Activated naive CD8-positive, alpha-beta T cell treated with anti-CD3 and anti-CD28 coated beads, Interleukin-2, amount 10 ng/mL, durations not matched to agents 7 days and 5 days (primary cell): ENCODE measurements around the gene KIF17. TPM values are rescaled to one million over a fixed set of nuclear protein-coding genes. Genes with fewer than 3 reads are reported as not detected.
"Not testable (repeated sequence)": the region's sequence is repeated elsewhere in the genome, so short reads cannot be mapped to it uniquely, and the experiment has no call there.

Experiments
- ATAC-seq: fragments of 150-1000 bp; cut with Tn5 transposase; one replicate; pipeline ENCODE4 v1.10.0; 2021; ENCODE audit warnings: low read depth, moderate library complexity
- POLR2A ChIA-PET: fragments of 350-600 bp; sonication (Branson Sonifier 250); formaldehyde crosslinking; loops from one replicate; lab custom pipeline; 2021; ENCODE audit warnings: antibody characterized with exemption; lab: Charles Lee
- DNase-seq: peaks from one replicate; pipeline ENCODE4 v3.0.0; 2021
- H3K27ac Mint-ChIP-seq: one replicate; pipeline ENCODE4 v1.8.0; 2022; ENCODE audit warnings: mild to moderate bottlenecking, mixed read lengths
- H3K27me3 Mint-ChIP-seq: one replicate; pipeline ENCODE4 v1.8.0; 2022; ENCODE audit warnings: mild to moderate bottlenecking, moderate library complexity, mixed read lengths
- H3K36me3 Mint-ChIP-seq: one replicate; pipeline ENCODE4 v1.8.0; 2021; ENCODE audit warnings: mild to moderate bottlenecking, mixed read lengths
- H3K4me1 Mint-ChIP-seq: one replicate; pipeline ENCODE4 v1.8.0; 2021; ENCODE audit warnings: mixed read lengths
- H3K4me3 Mint-ChIP-seq: one replicate; pipeline ENCODE4 v1.8.0; 2022; ENCODE audit warnings: mild to moderate bottlenecking, moderate library complexity, mixed read lengths
- H3K9me3 Mint-ChIP-seq: one replicate; pipeline ENCODE4 v1.8.0; 2021; ENCODE audit warnings: mixed read lengths
- total RNA-seq, 2 experiments: library from RNA; stranded (reverse); gene quantifications; one replicate each; pipeline ENCODE4 v1.2.3, GENCODE V29; 2021

Gene KIF17
- total RNA-seq, 2 experiments from 2014 or later: not detected

GRCh38 chr1:20724364-20725188 is 6.8 kb upstream of the KIF17 start:
- peak; percentile 24 for DNase-seq
- no peak overlapping the region for H3K27ac Mint-ChIP-seq
- H3K36me3 Mint-ChIP-seq: no peaks in the 10 kb centered on the region
- ATAC-seq: no peak
- POLR2A ChIA-PET: no interaction called here
- no peaks in the 10 kb centered on the region for H3K9me3 Mint-ChIP-seq
- peaks cover 2% of the 10 kb centered on the region for H3K4me1 Mint-ChIP-seq
- H3K4me3 Mint-ChIP-seq: no peak overlapping the region
- peaks cover 16% of the 10 kb centered on the region for H3K27me3 Mint-ChIP-seq

DNA sequence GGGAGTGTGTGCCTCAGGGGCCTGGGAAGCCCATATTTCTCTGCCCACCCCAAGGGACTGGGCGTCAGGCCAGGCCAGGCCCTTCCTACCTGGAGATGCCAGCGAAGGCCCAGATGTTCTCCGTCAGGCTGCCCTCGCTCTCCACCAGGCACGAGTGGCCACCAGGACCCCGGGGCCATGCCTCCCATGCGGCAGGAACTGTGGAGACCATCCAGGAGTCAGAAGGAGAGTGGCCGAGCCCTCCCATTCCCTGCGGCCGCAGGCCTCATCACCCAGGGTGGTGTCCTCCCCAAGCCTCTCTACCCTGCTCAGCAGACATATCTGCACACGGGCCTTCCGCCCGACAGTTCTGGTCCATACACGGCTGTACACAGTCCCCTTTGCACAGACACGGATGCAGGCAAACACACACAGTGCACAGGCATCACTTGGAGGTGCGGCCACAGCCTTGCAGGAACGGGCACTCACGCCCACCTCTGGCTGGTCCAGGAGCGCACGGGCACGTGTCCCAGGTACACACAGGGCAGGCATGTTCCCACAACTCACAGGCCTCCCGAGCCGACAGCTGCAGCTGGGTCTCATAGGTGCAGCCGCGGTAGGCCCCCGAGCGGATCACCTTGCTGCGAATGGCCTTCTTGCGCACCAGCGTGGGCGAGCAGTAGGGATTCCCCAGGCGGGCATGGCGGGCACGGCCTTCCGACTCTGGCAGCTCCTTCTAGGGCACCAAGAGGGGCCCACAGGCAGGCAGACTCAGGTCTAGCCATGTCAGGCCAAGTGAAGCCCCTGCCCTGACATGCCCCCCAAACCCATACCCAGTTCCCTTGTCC is 5.9 kb upstream of the KIF17 start:
- ATAC-seq (no peak), DNase-seq (peak; percentile 25)
- POLR2A ChIA-PET: no interaction called here
- Mint-ChIP-seq H3K4me1 (peaks cover 3% of the 10 kb centered on the region), H3K27ac (no peak overlapping the region), H3K27me3 (peaks cover 19% of the 10 kb centered on the region), H3K9me3 (no peaks in the 10 kb centered on the region), H3K36me3 (no peaks in the 10 kb centered on the region), H3K4me3 (no peak overlapping the region)

DNA sequence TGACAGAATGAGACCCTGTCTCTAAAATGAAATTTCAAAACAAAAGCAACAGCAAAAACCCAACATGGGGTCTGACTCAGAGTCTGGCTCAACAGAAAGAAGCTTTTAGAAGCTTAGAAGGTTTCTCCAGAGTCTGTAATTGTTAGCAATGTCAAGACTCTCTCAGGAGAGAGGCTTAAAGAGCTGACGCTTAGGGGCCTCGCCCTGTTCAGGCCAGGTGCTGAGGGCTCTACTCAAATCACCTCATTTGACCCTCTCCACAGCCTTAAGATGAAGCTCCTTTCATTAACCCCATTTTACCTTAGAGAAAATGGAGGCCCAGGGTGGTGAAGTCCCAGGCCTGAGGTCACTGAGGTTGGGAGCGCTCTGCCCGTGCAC is 5.3 kb upstream of the KIF17 start:
- Mint-ChIP-seq H3K9me3 (no peaks in the 10 kb centered on the region), H3K4me3 (no peak overlapping the region), H3K4me1 (peaks cover 2% of the 10 kb centered on the region), H3K36me3 (no peaks in the 10 kb centered on the region), H3K27me3 (peaks cover 20% of the 10 kb centered on the region), H3K27ac (no peak overlapping the region)
- ATAC-seq: no peak
- DNase-seq: no peak
- POLR2A ChIA-PET: no interaction called here

- POLR2A ChIA-PET: no interaction called here
- ATAC-seq: no peak
- H3K4me3 Mint-ChIP-seq: no peak overlapping the region
- peak; percentile 18 for DNase-seq
- H3K27ac Mint-ChIP-seq: no peak overlapping the region
- H3K4me1 Mint-ChIP-seq: peaks cover 4% of the 10 kb centered on the region
- H3K36me3 Mint-ChIP-seq: no peaks in the 10 kb centered on the region
- no peaks in the 10 kb centered on the region for H3K9me3 Mint-ChIP-seq
- H3K27me3 Mint-ChIP-seq: peaks cover 29% of the 10 kb centered on the region
Measured at GRCh38 chr1:20721117-20722061, 3.6 kb upstream of the KIF17 start.

DNA sequence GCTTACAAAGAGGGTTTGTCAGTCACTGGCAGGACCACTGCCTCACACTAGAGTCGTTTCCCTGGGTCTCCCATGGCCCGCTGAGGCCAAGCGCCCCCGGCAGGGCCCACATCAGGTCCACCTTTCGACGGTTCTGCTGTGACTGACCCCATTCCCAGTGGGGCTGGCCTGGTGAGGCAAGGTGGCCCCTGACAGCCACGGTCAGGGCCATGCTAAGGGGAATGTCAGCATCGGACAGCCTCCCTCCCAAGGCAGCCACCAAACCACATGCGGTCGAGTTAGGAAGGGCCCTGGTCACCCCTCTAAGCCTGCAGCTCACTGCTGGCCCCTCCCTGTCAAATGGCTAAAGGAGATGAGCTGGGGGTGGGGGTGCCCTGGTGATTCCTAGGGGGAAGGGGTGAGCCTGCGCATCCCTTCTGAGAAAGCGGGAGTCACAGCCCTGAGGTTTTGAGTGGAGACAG is 2.9 kb upstream of the KIF17 start:
- H3K4me3 Mint-ChIP-seq: no peak overlapping the region
- H3K9me3 Mint-ChIP-seq: no peaks in the 10 kb centered on the region
- no peak for ATAC-seq
- H3K4me1 Mint-ChIP-seq: peaks cover 4% of the 10 kb centered on the region
- peaks cover 36% of the 10 kb centered on the region for H3K27me3 Mint-ChIP-seq
- DNase-seq: peak; percentile 22
- H3K27ac Mint-ChIP-seq: no peak overlapping the region
- H3K36me3 Mint-ChIP-seq: no peaks in the 10 kb centered on the region
- POLR2A ChIA-PET: no interaction called here

DNA sequence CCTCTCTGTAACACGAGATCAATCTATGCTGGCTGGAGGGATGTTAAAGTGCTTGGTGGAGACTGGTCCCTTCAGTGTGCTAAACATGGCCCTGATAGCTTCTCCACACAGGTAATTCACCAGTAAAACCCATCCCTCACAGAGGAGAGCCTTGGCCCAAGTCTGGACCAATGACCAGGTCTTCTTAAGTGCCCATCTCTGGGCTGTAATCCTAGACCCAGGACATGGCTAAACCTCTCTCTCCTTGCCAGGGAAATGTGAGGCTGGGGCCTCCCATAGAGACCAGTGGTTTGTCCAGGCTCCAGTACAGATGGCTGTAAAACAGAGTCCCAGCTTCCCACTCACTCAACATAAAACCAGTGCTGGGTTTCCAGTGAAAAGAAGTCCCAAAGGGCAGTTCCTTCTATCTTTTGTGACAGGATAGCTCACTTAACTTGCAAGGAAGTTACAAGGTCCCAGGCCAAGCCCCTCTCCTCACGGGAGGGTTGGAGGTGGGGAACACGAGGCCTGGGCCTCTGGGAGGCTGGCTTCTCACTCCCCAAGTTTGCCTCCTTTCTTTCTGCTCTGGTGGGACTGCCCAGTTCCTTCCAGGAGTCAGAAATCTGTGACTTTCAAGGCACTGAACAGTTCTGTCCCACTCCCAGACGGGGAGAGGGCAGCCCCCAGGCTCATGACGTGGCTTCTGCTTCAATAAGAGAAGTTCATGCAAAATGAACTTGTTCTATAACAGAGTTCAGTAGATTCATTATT is 2.2 kb upstream of the KIF17 start:
- POLR2A ChIA-PET: interaction anchor here (1.4 kb wide), 1 partner anchor 67 kb away, joined by 3 read pairs; the partner anchor contains the start of gene HP1BP3
- peaks cover 41% of the 10 kb centered on the region for H3K27me3 Mint-ChIP-seq
- no peaks in the 10 kb centered on the region for H3K36me3 Mint-ChIP-seq
- no peak overlapping the region for H3K4me3 Mint-ChIP-seq
- ATAC-seq: no peak
- no peaks in the 10 kb centered on the region for H3K9me3 Mint-ChIP-seq
- H3K4me1 Mint-ChIP-seq: peaks cover 4% of the 10 kb centered on the region
- DNase-seq: peak; percentile 26
- no peak overlapping the region for H3K27ac Mint-ChIP-seq

DNA sequence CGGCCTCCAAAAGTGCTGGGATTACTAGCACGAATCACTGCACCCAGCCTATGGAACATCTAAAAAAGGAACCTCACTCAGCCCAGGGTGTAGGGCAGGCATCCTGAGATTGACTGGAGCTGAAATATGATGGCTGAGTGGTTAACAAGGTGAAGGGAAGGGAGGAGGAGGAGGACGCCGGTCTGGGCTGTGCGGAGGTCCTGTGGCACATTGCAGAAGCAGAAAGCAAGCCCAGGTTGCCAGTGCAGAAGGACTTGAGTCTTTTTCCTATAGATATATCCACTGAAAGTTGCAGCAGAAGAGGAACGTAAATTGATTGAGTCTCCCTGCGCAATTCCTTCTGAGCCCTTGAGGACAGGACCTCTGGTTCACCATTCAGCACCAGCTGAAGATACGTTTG is 1.5 kb upstream of the KIF17 start:
- Mint-ChIP-seq H3K9me3 (no peaks in the 10 kb centered on the region), H3K36me3 (no peaks in the 10 kb centered on the region), H3K4me3 (no peak overlapping the region), H3K4me1 (peaks cover 4% of the 10 kb centered on the region), H3K27me3 (peaks cover 41% of the 10 kb centered on the region), H3K27ac (no peak overlapping the region)
- peak; percentile 16 for DNase-seq
- no peak for ATAC-seq
- POLR2A ChIA-PET: interaction anchor here (1.4 kb wide), 1 partner anchor 67 kb away, joined by 3 read pairs; the partner anchor contains the start of gene HP1BP3

GRCh38 chr1:20718343-20718882 is 606 bp upstream of the KIF17 start:
- H3K9me3 Mint-ChIP-seq, H3K27ac Mint-ChIP-seq: not testable (repeated sequence)

GRCh38 chr1:20716232-20716631 is 1.6 kb downstream of the KIF17 start:
- peak overlapping the region; percentile 2 for H3K4me3 Mint-ChIP-seq
- DNase-seq (no peak), ATAC-seq (no peak)
- no peaks in the 10 kb centered on the region for H3K36me3 Mint-ChIP-seq
- POLR2A ChIA-PET: no interaction called here
- peaks cover 4% of the 10 kb centered on the region for H3K4me1 Mint-ChIP-seq
- peaks cover 43% of the 10 kb centered on the region for H3K27me3 Mint-ChIP-seq
- no peak overlapping the region for H3K27ac Mint-ChIP-seq
- H3K9me3 Mint-ChIP-seq: no peaks in the 10 kb centered on the region

More at GRCh38 chr1:20718343-20718882, 606 bp upstream of the KIF17 start:
- not testable (repeated sequence) for DNase-seq, ATAC-seq, H3K4me1 Mint-ChIP-seq, H3K36me3 Mint-ChIP-seq
- POLR2A ChIA-PET: interaction anchor here (0.7 to 1.1 kb wide), 2 partner anchors 68 to 69 kb away, joined by 3 read pairs; partner anchors contain the start of gene HP1BP3
- Mint-ChIP-seq H3K27me3 (peaks cover 43% of the 10 kb centered on the region), H3K4me3 (peak overlapping the region; percentile 40)

DNA sequence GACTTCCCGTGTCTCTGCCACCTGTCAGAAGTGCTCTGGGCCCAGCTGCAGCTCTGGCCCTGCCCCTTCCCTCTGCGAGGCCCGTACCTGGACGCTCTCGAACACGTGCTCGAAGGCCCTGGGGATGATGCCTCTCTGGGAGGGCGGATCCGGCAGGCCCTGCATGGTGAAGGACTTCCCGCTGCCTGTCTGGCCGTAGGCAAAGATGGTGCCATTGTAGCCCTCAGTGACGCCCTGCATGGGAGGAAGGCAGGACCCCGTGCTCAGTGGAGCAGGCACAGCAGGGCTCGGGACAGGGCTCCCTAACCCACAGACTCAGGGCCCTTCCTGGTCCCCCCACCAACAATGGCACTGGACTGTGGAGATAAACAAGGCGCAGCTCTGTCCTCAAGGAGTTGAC is 2.4 kb downstream of the KIF17 start:
- H3K36me3 Mint-ChIP-seq: no peaks in the 10 kb centered on the region
- POLR2A ChIA-PET: no interaction called here
- no peak for DNase-seq
- no peak overlapping the region for H3K27ac Mint-ChIP-seq
- H3K27me3 Mint-ChIP-seq: peaks cover 43% of the 10 kb centered on the region
- no peak for ATAC-seq
- no peaks in the 10 kb centered on the region for H3K9me3 Mint-ChIP-seq
- peaks cover 4% of the 10 kb centered on the region for H3K4me1 Mint-ChIP-seq
- no peak overlapping the region for H3K4me3 Mint-ChIP-seq

DNA sequence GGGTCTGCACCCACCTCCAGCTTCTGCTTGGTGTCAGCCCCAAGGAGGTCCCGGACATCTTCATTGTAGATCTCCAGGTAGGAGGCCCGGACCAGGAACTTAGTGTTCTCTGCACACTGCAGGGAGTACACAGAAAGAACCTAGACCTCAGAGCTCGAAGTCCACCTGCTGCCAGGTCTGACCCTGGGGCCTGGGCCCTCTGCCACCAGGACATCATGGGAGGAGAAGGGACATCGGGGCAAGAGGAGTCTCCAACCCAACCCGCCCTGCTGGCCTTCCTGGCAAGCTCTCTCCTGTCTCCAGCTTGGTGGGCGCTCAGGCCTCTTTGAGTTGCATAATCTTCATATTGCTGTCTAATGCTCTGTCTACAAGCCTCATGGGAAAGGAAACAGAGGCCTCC is 4.4 kb downstream of the KIF17 start:
- DNase-seq (no peak), ATAC-seq (no peak)
- POLR2A ChIA-PET: no interaction called here
- Mint-ChIP-seq H3K27ac (no peak overlapping the region), H3K36me3 (no peaks in the 10 kb centered on the region), H3K4me3 (no peak overlapping the region), H3K27me3 (peaks cover 27% of the 10 kb centered on the region), H3K4me1 (peaks cover 2% of the 10 kb centered on the region), H3K9me3 (no peaks in the 10 kb centered on the region)

- Mint-ChIP-seq H3K27me3 (peaks cover 21% of the 10 kb centered on the region), H3K9me3 (no peaks in the 10 kb centered on the region), H3K4me1 (peaks cover 2% of the 10 kb centered on the region), H3K36me3 (no peaks in the 10 kb centered on the region), H3K27ac (no peak overlapping the region), H3K4me3 (no peak overlapping the region)
- POLR2A ChIA-PET: no interaction called here
- ATAC-seq (peak; percentile 14), DNase-seq (no peak)
Measured at GRCh38 chr1:20712215-20712577, 5.6 kb downstream of the KIF17 start.
